SKM-1 (cell line): ENCODE data around the gene SIPA1L3.
"Not testable (repeated sequence)": the region's sequence is repeated elsewhere in the genome, so short reads cannot be mapped to it uniquely, and the experiment has no call there.

ENCODE experiments used
- DNase-seq: peaks from one replicate; lab custom pipeline; 2025; ENCODE audit not compliant: unreplicated experiment; lab: John Stamatoyannopoulos, UW

Gene SIPA1L3

DNA sequence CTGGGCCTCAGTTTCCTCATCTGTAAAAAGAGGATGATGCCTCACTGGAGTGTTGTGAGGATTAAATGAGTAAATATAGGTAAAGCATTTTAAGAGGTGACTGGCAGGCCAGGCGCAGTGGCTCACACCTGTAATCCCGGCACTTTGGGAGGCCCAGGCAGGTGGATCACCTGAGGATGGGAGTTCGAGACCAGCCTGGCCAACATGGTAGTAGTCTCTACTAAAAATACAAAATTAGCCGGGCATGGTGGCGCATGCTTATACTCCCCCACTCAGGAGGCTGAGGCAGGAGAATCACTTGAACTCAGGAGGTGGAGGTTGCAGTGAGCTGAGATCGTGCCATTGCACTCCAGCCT is 317.8 kb downstream of the SIPA1L3 start:
- DNase-seq: not testable (repeated sequence)

DNA sequence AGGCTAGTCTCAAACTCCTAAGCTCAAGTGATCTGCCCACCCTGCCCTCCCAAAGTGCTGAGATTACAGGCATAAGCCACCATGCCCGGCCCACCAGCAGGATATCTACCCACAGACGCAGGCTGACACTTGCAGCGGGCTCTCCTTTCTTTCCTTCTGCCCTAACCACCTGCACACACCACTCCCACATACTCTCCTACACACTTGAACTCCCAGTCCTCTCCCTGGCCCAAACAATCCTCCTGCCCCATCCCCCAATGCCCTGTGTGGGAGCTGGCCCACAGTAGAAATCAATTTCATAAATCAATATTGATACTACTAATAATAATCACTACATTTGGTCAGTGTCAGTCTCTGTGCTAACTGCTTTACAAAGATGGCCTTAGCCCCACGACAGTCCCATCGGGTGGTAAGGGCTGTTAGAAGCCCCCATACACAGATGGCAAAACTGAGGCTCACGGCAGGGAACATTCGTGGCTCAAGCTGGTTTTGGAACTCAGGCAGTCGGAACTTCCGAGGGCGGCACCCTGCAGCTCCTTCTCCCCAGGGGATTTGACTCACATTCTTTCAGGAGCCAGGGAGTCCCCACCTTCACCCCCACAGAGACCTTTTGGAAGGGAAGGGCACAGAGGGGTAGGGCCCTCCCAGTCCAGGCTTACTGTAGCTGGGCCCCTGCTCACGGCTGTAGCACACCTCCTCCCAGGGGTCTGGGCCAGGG is 320.4 kb downstream of the SIPA1L3 start:
- no peak for DNase-seq

DNA sequence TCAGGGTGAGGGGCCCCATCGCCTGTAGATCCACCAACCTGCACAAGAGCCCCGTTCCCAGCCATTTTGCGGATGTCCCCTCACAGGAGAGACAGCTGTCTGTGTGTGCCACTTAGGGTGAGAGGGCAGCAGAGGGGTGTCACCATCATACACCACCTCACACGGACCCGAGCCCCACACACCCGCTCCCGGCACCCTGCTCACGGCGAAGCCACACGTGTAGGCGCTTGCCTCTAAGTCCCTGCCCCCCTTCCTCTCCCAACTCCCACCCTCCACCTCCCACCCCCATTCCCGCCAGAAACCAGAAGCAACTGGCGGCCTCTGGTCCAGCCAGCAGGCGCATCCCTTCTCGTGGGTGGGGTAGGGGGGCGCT is 321.0 kb downstream of the SIPA1L3 start:
- DNase-seq: no peak

DNA sequence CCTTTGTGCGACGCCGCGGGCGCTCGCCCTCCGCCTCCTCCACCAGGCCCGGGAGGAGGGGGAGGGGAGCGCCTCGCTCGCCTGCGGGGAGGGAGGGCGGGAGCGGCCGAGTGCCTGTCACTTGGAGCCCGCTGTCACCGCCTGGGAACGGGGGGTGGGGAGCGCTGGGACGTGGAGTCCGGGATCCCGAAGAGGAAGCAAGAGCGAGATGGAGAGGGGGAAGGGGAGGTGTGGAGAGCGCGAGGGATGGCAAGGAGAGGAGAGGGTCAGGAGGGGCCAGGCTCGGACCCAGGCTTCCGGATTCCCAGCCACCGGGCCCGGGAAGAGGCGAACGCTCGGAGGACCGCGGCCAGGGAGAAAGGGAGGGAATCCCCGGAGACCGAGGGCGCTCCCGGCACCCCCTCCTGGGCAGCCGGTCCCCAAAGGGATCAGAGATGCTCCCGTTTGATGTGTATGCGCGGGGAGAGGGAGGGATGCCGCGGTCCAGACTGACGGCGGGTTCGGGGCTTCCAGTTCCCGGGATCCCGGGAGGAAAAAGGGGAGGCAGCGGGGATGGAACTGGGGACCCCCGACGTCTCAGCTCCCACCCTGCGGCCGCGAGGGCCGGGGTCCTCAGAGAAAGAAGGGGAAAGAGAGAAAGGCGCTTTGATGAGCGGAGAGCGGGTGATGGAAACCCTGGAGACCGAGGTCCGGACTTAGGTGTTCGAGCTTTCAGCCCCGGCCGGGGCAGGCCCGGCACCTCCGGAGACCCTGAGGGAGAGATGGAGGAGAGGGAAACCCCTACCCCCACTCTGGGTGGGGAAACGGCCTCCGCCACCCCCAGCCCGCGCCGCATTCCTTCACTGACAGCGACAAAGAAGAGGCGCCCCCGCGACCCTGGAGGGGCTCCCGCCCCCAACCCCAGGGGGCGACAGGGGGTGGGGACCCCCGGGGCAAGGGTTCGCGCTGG is 321.8 kb downstream of the SIPA1L3 start:
- DNase-seq: no peak

DNA sequence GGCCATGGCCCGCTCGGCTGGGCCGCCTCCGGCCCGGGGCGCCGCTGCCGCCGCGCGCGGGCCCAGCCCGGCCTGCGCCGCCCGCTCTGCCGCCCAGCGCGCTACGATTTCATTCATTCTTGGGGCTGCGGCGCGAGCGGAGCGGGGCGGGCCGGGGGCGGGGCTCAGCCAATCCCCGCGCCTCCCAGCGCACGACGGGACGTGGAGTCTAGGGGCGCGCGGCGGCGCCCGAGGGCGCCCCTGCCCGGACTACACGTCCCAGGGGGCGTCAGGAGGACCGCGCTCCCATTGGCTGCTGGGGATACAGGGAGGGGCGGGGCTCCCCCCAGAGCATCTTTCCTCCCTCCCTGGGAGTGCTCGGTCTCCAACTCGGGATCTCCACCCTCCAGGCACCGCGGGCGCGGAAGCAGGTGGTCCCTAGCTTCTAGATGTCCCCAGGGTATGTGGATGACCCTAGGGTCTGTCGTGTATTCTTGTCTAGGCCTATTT is 322.6 kb downstream of the SIPA1L3 start:
- DNase-seq: no peak

DNA sequence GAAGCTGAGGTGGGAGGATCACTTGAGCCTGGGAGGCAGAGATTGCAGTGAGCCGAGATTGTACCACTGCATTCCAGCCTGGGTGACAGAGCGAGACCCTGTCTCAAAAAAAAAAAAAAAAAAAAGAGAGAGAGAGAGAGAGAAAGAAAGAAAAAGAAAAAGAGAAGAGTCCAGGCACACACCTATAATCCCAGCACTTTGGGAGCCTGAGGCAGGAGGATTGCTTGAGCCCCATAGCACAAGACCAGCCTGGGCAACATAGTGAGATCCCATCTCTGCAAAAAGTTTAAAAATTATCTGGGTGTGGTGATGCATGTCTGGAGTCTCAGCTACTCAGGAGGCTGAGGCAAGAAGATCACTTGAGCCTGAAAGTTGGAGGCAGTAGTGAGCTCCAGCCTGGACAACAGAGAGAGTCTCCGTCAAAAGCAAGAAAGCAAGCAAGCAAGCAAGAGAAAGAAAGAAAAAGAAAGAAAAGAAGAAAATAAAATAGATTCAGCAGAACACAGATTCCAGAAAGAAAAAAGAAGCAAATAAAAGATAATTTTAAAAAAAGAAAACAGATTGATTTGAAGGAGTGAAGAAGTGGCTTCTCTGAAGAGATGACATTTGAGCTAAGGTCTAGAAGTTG is 323.6 kb downstream of the SIPA1L3 start:
- not testable (repeated sequence) for DNase-seq

DNA sequence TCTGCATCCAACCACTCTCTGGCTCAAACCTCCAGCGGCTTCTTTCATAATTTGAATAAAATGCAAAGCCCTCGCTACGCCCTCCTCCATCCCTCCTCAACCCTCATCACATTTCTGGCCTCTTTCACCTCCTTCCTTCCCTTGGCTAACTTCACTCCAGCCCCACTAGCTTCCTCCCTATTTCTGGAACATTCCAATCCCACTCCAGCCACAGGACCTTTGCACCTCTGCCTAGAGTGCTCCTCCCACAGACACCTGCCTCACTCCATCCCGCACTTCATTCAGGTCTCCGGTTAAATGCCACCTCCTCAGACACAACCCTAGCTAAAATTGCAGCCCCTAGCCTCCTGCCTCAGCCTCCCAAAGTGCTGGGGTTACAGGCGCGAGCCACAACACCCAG is 324.9 kb downstream of the SIPA1L3 start:
- no peak for DNase-seq

DNA sequence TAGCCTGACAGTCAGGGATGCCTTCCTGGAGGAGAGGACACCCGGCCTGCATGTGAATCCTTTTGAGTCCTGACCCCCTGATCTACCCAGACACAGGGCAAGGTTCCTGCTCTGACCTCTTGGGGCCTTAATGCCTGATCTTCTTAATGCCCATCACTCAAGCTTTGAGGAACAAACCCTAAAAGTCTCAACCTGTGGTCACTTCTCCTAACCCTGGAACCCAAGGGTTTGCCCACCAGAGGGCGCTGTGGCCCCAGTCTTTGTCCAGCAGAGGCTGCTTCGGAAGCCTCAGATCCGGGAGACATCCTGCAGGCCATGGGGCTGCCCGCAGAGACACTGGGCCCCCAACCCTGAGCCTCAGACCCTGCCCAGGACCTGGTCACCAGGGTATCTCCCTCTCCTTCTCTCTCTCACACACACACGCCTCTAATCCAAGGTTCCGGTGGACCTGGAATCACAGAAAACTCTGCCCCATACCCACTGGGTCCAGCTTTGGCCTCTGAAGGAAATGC is 326.8 kb downstream of the SIPA1L3 start:
- peak; percentile 37 for DNase-seq

DNA sequence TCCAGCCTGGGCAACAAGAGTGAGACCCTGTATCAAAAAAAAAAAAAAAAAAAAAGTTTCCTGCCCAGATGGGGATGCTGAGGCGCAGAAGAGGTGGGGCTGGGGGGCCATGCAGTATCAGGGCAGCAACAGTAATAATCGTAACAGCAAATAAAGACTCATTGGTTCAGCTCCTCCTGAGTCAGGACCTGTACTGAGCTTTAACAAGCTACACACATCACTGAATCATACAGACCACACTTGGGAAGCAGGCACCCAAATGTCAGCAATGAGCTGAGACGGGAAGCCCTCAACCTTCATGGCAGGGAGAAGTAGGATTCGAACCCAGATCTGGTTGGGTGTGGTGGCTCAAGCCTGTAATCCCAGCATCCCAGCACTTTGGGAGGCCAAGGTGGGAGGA is 327.6 kb downstream of the SIPA1L3 start:
- no peak for DNase-seq

DNA sequence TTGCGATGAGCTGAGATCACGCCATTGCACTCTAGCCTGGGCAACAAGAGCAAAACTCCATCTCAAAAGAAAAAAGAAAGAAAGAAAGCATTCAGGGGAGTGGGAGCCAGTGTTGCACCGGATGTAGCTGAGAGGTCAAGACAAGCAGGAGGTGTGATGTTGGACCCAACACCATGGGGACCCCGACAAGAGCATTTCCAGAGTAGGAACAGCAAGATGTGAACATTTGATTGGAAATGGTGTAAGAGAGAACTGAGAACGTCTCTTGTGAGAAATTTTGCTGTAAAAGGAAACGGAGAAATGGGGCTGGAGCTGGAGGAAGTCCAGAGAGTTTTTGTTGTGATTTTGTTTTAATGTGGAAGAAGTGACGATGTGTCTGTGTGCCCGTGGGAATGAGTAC is 332.8 kb downstream of the SIPA1L3 start:
- no peak for DNase-seq

DNA sequence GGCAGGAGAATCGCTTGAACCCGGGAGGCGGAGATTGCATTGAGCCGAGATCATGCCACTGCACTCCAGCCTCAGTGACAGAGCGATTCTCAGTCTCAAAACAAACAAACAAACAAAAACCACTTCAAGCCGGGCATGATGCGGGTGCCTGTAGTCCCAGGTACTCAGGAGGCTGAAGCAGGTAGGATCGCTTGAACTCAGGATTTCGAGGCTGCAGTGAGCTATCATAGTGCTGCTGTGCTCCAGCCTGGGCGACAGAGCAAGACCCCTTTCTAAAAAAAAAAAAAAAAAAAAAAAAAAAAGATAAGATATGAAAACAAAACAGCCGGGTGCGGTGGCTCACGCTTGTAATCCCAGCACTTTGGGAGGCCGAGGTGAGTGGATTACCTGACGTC is 336.3 kb downstream of the SIPA1L3 start:
- DNase-seq: no peak

DNA sequence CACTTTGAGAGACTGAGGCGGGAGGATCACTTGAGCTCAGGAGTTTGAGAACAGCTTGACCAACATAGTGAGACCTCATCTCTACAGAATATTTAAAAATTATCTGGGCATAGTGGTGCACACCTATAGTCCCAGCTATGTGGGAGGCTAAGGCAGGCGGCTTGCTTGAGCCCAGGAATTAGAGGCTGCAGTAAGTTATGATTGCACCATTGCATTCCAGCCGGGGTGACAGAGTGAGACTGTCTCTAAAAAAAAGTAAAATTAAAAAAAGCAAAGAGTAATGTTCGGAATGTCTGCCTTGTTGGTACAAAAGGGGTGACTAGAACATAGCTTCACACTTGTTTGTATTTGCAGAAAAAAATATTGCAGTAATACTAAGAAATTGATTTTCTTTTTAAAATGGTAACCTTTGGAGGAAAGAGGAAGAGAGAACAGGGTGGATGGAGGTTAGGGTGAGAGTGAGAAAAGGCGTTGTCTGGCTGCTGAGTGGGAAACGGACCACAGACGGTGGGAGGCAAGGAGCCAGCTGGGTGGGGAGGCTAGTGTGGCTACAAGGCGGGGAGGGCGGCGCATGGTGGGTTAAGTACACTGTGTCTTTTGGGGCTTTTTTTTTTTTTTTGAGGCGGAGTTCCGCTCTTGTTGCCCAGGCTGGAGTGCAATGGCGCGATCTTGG is 339.0 kb downstream of the SIPA1L3 start:
- DNase-seq: no peak

DNA sequence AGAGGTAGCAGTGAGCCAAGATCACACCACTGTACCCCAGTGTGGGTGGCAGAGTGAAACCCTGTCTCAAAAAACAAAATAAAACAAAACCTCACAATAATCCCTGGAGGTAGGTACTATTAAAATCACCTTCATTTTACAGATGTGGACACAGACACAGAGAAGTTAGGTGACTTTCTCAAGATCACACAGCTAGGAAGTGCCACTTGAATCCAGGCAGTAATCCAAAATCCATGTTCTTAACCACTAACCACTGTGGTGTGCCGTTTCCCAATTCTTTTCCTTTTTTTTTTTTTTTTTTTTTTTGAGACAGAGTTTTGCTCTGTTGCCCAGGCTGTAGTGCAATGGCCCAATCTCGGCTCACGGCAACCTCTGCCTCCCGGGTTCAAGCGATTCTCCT is 340.1 kb downstream of the SIPA1L3 start:
- DNase-seq: no peak

DNA sequence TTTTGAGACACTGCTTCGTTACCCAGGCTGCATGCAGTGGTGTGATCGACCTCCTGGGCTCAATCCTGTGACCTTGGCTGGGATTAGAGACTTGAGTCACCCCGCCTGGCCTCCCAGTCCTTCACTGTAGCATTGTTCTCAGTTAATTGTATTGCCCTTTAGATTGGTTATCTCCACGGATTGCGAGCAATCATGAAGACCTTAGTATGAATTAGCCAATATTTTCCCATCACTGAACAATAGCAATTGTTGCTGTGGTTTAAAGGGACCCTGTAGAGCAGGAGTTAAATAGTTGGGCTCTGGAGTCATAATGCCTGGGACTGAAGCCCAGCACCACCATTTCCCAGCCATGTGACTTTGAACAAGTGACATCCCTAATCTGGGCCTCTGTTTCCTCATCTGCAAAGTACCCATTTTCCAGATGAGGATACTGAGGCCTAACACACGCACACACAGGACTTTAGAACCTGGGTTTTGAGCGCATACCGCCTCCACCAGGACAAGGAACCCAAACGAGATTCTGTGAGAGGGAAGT is 340.8 kb downstream of the SIPA1L3 start:
- no peak for DNase-seq

DNA sequence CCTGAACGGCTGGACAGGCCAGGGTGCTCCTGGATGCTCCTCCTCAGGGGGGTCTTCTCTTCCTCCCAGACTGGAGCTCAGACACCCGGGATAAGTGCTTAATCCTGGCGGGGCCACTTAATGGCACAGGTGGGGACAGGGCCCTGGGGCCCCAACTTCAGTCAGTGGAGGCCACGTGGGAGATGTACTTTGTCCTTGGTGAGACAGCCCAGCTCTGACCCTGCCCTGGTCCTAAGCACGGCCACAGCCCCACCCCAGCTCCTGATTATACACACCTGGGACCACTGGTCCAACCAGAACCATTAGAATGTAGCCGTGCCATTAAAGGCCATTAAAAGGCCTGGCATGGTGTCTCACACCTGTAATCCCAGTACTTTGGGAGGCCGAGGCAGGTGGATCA is 341.4 kb downstream of the SIPA1L3 start:
- no peak for DNase-seq

DNA sequence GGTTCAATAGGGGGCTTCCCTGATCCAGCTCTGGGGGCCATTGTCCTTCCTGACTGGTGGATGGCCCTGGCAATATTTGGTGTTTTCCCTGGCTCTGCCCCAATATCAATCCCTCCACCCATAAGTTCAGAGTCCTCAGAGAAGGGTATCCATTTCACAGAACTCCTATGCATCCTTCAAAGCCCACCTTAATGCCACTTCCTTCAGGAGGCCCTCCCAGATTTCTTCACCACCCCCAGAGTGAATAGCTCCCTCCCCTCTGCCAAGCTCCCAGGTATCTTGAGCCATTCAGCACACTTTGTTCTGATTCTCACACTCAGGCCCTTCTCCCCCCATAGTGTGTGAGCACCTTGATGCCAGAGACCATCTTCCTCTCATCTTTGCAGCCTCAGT is 343.4 kb downstream of the SIPA1L3 start:
- no peak for DNase-seq

DNA sequence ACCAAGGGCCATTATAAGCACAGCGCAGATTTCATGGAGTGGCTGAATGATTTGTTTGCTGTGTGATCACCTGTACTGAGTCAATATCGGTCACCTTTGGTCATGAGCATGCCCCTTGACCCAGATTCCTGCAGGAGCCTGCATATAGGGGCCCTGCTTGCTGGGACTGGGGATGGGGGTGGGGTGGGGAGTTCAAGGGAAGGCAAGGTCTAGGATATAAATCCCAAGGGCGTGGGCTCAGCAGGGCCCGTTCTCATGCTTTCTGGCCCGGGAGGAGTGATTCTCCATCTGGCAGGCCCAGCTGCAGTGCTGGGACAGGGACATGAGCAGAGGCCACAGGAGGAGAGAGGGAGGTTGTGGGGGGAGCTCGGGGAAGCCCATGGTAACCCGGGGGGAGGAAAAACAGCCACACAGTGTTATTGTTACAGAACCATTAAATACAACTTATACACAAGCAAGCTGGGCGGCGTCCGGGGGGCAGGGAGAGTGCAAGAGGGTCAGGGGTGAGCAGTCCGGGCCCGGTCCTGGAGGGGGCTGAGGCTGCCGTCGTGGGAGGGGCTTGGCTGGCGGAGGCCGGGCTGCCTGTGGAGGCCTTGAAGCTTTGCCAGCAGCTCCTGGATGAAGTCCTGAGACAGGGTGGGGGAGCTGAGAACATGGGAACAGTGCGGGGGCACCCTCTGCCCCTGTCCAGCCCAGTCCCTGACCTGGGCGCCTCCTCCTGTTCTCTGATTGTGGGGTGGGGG is 344.0 kb downstream of the SIPA1L3 start:
- no peak for DNase-seq

DNA sequence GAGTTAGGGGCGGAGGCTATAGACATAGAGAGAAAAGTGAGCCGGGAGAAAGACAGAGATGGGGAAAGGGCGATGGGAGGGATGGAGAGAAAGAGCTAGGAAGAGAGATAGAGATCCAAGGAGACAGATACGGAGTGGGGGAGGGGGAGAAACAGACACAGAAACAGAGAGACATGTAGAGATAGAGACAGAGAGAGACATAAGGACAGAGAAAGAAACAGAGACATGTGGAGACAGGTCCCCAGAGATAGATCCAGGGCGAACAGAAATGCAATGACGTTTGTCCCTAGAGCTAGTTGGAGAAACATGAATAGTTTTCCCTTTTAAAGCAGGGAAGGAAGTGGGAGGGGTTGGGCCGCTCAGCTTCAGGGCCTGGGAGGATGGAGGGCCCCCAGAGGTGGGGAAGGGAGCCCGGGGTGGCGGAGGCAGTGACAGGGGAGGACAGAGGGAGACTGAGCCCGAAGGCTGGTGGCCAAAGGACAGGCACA is 344.6 kb downstream of the SIPA1L3 start:
- no peak for DNase-seq

DNA sequence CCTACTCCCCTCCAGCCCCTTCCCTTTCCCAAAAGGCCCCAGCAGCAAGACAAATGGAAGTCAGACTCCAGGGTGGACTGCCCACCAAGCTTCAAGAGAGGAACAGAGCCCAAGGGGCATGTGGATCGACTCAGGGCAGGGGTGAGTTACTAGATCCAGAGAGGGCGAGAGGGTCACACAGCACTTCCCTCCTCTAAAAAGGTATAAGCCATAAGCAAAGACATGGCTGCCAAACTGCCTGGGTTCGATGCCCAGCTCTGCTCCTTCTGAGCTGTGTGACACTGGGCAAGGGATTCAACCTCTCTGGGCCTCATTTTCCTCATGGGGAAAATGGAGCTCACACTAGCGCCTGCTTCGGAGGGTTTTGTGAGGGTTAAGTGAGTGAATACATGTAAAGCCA is 345.4 kb downstream of the SIPA1L3 start:
- DNase-seq: no peak
